GM23338 (cell line): ENCODE measurements around the gene GRIK1. TPM values are rescaled to one million over a fixed set of nuclear protein-coding genes. Genes with fewer than 3 reads are reported as not detected.

Experiments
- ATAC-seq: fragments of 200-7000 bp; cut with Tn5 transposase; 3 replicates; pipeline ENCODE4 v1.9.1; 2020
- DNase-seq: peaks from one replicate; pipeline ENCODE4 v3.0.0-alpha.2; 2015; ENCODE audit warnings: low spot score
- H2AFZ ChIP-seq: fragments of 200-600 bp; sonication (generic); 2 replicates; pipeline ENCODE4 v1.8.0; 2016; ENCODE audit warnings: antibody characterized with exemption, mild to moderate bottlenecking, moderate library complexity
- H3F3A ChIP-seq: fragments of 200-600 bp; sonication (generic); replicated peaks from 2 replicates; pipeline ENCODE4 v1.8.0; 2017; ENCODE audit warnings: antibody characterized with exemption, mixed run types, low read depth
- H3K27ac ChIP-seq: fragments of 200-600 bp; sonication (generic); 2 replicates; pipeline ENCODE4 v1.6.1; 2016; ENCODE audit warnings: low read depth
- H3K27me3 ChIP-seq: fragments of 200-600 bp; sonication (generic); 2 replicates; pipeline ENCODE4 v1.8.0; 2016; ENCODE audit warnings: mild to moderate bottlenecking, mixed run types, moderate library complexity; ENCODE audit not compliant: insufficient read depth
- H3K36me3 ChIP-seq: fragments of 200-600 bp; sonication (generic); 2 replicates; pipeline ENCODE4 v1.8.0; 2016; ENCODE audit warnings: mild to moderate bottlenecking; ENCODE audit not compliant: insufficient read depth
- H3K4me1 ChIP-seq: fragments of 200-600 bp; sonication (generic); 2 replicates; pipeline ENCODE4 v1.8.0; 2016; ENCODE audit warnings: mild to moderate bottlenecking, moderate library complexity; ENCODE audit not compliant: insufficient read depth
- H3K4me2 ChIP-seq: fragments of 200-600 bp; sonication (generic); 2 replicates; pipeline ENCODE4 v1.7.1; 2017; ENCODE audit warnings: mixed run types
- H3K4me3 ChIP-seq: fragments of 200-600 bp; sonication (generic); 2 replicates; pipeline ENCODE4 v1.6.1; 2016; ENCODE audit warnings: mixed run types
- H3K79me2 ChIP-seq: fragments of 200-600 bp; sonication (generic); replicated peaks from 2 replicates; pipeline ENCODE4 v1.8.0; 2017; ENCODE audit warnings: mild to moderate bottlenecking; ENCODE audit not compliant: insufficient read depth
- H3K9me2 ChIP-seq: fragments of 200-600 bp; sonication (generic); 2 replicates; pipeline ENCODE4 v1.8.0; 2017; ENCODE audit not compliant: insufficient read depth
- H4K20me1 ChIP-seq: fragments of 200-600 bp; sonication (generic); replicated peaks from 2 replicates; pipeline ENCODE4 v1.8.0; 2017; ENCODE audit warnings: mild to moderate bottlenecking; ENCODE audit not compliant: insufficient read depth
- H3K27ac Mint-ChIP-seq: 2 replicates; pipeline ENCODE4 v1.8.0; 2020; ENCODE audit warnings: inconsistent platforms, mild to moderate bottlenecking, moderate library complexity, mixed read lengths
- H3K27me3 Mint-ChIP-seq: 3 replicates; pipeline ENCODE4 v1.8.0; 2022; ENCODE audit warnings: low read depth, mild to moderate bottlenecking, moderate library complexity, mixed read lengths, inconsistent platforms; ENCODE audit not compliant: insufficient read depth, poor library complexity
- H3K36me3 Mint-ChIP-seq: 3 replicates; pipeline ENCODE4 v1.8.0; 2021; ENCODE audit warnings: low read depth, mild to moderate bottlenecking, inconsistent platforms, moderate library complexity, mixed read lengths
- H3K4me1 Mint-ChIP-seq: 3 replicates; pipeline ENCODE4 v1.8.0; 2020; ENCODE audit warnings: mild to moderate bottlenecking, inconsistent platforms, mixed read lengths
- H3K4me3 Mint-ChIP-seq: 3 replicates; pipeline ENCODE4 v1.8.0; 2021; ENCODE audit warnings: moderate library complexity, mild to moderate bottlenecking, inconsistent platforms, mixed read lengths
- H3K9me3 Mint-ChIP-seq: 3 replicates; pipeline ENCODE4 v1.8.0; 2020; ENCODE audit warnings: moderate library complexity, mild to moderate bottlenecking, inconsistent platforms, mixed read lengths
- CREB1 ChIP-seq: fragments of 250-450 bp; sonication (Bioruptor Pico); IDR thresholded peaks from 2 replicates; pipeline ENCODE4 v1.5.0; 2020; ENCODE audit warnings: low read depth, mild to moderate bottlenecking, moderate library complexity
- EZH2 ChIP-seq: fragments of 200-600 bp; sonication (generic); IDR thresholded peaks from one replicate; pipeline ENCODE4 v1.8.0; 2017; ENCODE audit warnings: antibody characterized with exemption, mild to moderate bottlenecking, low read depth; ENCODE audit not compliant: unreplicated experiment
- EZH2phosphoT487 ChIP-seq: fragments of 200-600 bp; sonication (generic); IDR thresholded peaks from one replicate; pipeline ENCODE4 v1.8.1; 2018; ENCODE audit warnings: antibody characterized with exemption; ENCODE audit not compliant: unreplicated experiment
- JUNB ChIP-seq: IDR thresholded peaks from one replicate; pipeline ENCODE4 v1.6.1; 2016; ENCODE audit warnings: antibody characterized with exemption; ENCODE audit not compliant: unreplicated experiment
- NANOG ChIP-seq: IDR thresholded peaks from 2 replicates; pipeline ENCODE4 v1.6.1; 2016; ENCODE audit warnings: antibody characterized with exemption, borderline replicate concordance
- POLR2AphosphoS5 ChIP-seq: IDR thresholded peaks from 2 replicates; pipeline ENCODE4 v1.6.1; 2016; ENCODE audit warnings: antibody characterized with exemption, low read depth
- STAT1 ChIP-seq: IDR thresholded peaks from one replicate; pipeline ENCODE4 v1.6.1; 2016; ENCODE audit warnings: antibody characterized with exemption; ENCODE audit not compliant: unreplicated experiment
- ZNF114 ChIP-seq: fragments of 250-450 bp; sonication (Bioruptor Pico); IDR thresholded peaks from 2 replicates; pipeline ENCODE4 v1.5.0; 2020; ENCODE audit warnings: mild to moderate bottlenecking, moderate library complexity
- ZNF331 ChIP-seq: fragments of 250-450 bp; sonication (Bioruptor Pico); IDR thresholded peaks from 2 replicates; pipeline ENCODE4 v1.5.0; 2020; ENCODE audit warnings: low read depth, mild to moderate bottlenecking, moderate library complexity
- polyA plus RNA-seq: library from polyadenylated mRNA; unstranded; fragments of >200 nt; fragmentation: Nextera tagmentation; extraction: Ambion mirVana; gene quantifications from 2 replicates; pipeline ENCODE4 v1.2.1, GENCODE V29; 2016
- total RNA-seq: library from RNA; depleted of rRNA; stranded (reverse); fragments of >200 nt; shearing (Covaris generic); gene quantifications from 2 replicates; pipeline ENCODE4 v1.2.3, GENCODE V29; 2014
- TF ChIP-seq, protein P1 (sequence below): IDR thresholded peaks from 2 replicates; pipeline ENCODE4 v1.6.1; 2016; ENCODE audit warnings: antibody characterized with exemption
- TF ChIP-seq, protein P2 (sequence below): fragments of 250-450 bp; sonication (Bioruptor Pico); IDR thresholded peaks from 2 replicates; pipeline ENCODE4 v1.5.0; 2020; ENCODE audit warnings: mild to moderate bottlenecking, moderate library complexity
- TF ChIP-seq, protein P3 (sequence below), 2 experiments: fragments of 200-600 bp in 1 of 2; sonication (generic) in 1 of 2; conservative IDR thresholded peaks; 2 replicates each; pipeline versions ENCODE4 v1.5.1 to v1.6.1; 2016 to 2017; ENCODE audit warnings: antibody characterized with exemption in 2 of 2, low read depth in 2 of 2, mild to moderate bottlenecking in 2 of 2, moderate library complexity in 1 of 2
- TF ChIP-seq, protein P4 (sequence below): IDR thresholded peaks from one replicate; pipeline ENCODE4 v1.6.1; 2018; ENCODE audit warnings: antibody characterized with exemption; ENCODE audit not compliant: unreplicated experiment

The GRIK1 gene
- total and polyA plus RNA-seq, 2 experiments from 2014 or later = 0.18 to 0.42 TPM

DNA sequence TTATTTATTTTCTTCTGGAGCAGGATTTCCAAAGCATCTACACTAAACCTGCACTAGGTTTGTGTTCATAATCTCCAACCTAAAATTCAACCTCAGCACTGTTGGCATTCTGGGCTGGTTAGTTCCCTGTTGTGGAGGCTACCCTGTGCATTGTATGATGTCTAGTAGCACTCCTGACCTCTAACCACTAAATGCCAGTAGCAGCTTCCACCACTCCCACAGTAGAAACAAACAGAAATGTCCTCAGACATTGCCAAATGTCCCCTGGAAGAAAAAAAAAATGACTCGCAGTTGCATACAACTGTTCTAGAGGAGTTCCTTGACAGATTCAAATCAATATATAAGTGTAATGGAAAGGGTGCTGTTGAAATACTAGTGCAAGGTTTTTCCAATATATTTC, 18.9 kb downstream of the GRIK1 start:
- ATAC-seq (no peak), DNase-seq (no peak)
- TF ChIP-seq, protein P1, sequence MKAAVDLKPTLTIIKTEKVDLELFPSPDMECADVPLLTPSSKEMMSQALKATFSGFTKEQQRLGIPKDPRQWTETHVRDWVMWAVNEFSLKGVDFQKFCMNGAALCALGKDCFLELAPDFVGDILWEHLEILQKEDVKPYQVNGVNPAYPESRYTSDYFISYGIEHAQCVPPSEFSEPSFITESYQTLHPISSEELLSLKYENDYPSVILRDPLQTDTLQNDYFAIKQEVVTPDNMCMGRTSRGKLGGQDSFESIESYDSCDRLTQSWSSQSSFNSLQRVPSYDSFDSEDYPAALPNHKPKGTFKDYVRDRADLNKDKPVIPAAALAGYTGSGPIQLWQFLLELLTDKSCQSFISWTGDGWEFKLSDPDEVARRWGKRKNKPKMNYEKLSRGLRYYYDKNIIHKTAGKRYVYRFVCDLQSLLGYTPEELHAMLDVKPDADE = no peak
- TF ChIP-seq, protein P2, sequence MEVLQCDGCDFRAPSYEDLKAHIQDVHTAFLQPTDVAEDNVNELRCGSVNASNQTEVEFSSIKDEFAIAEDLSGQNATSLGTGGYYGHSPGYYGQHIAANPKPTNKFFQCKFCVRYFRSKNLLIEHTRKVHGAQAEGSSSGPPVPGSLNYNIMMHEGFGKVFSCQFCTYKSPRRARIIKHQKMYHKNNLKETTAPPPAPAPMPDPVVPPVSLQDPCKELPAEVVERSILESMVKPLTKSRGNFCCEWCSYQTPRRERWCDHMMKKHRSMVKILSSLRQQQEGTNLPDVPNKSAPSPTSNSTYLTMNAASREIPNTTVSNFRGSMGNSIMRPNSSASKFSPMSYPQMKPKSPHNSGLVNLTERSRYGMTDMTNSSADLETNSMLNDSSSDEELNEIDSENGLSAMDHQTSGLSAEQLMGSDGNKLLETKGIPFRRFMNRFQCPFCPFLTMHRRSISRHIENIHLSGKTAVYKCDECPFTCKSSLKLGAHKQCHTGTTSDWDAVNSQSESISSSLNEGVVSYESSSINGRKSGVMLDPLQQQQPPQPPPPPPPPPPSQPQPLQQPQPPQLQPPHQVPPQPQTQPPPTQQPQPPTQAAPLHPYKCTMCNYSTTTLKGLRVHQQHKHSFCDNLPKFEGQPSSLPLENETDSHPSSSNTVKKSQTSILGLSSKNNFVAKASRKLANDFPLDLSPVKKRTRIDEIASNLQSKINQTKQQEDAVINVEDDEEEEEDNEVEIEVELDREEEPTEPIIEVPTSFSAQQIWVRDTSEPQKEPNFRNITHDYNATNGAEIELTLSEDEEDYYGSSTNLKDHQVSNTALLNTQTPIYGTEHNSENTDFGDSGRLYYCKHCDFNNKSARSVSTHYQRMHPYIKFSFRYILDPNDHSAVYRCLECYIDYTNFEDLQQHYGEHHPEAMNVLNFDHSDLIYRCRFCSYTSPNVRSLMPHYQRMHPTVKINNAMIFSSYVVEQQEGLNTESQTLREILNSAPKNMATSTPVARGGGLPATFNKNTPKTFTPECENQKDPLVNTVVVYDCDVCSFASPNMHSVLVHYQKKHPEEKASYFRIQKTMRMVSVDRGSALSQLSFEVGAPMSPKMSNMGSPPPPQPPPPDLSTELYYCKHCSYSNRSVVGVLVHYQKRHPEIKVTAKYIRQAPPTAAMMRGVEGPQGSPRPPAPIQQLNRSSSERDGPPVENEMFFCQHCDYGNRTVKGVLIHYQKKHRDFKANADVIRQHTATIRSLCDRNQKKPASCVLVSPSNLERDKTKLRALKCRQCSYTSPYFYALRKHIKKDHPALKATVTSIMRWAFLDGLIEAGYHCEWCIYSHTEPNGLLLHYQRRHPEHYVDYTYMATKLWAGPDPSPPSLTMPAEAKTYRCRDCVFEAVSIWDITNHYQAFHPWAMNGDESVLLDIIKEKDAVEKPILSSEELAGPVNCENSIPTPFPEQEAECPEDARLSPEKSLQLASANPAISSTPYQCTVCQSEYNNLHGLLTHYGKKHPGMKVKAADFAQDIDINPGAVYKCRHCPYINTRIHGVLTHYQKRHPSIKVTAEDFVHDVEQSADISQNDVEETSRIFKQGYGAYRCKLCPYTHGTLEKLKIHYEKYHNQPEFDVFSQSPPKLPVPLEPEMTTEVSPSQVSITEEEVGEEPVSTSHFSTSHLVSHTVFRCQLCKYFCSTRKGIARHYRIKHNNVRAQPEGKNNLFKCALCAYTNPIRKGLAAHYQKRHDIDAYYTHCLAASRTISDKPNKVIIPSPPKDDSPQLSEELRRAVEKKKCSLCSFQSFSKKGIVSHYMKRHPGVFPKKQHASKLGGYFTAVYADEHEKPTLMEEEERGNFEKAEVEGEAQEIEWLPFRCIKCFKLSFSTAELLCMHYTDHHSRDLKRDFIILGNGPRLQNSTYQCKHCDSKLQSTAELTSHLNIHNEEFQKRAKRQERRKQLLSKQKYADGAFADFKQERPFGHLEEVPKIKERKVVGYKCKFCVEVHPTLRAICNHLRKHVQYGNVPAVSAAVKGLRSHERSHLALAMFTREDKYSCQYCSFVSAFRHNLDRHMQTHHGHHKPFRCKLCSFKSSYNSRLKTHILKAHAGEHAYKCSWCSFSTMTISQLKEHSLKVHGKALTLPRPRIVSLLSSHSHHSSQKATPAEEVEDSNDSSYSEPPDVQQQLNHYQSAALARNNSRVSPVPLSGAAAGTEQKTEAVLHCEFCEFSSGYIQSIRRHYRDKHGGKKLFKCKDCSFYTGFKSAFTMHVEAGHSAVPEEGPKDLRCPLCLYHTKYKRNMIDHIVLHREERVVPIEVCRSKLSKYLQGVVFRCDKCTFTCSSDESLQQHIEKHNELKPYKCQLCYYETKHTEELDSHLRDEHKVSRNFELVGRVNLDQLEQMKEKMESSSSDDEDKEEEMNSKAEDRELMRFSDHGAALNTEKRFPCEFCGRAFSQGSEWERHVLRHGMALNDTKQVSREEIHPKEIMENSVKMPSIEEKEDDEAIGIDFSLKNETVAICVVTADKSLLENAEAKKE (CRISPR knock-in tag) = no peak
- TF ChIP-seq EZH2 (no peak), STAT1 (no peak), ZNF114 (CRISPR knock-in tag) (no peak), EZH2phosphoT487 (no peak), JUNB (no peak), NANOG (no peak), ZNF331 (no peak), POLR2AphosphoS5 (no peak), CREB1 (no peak)
- TF ChIP-seq, protein P3, sequence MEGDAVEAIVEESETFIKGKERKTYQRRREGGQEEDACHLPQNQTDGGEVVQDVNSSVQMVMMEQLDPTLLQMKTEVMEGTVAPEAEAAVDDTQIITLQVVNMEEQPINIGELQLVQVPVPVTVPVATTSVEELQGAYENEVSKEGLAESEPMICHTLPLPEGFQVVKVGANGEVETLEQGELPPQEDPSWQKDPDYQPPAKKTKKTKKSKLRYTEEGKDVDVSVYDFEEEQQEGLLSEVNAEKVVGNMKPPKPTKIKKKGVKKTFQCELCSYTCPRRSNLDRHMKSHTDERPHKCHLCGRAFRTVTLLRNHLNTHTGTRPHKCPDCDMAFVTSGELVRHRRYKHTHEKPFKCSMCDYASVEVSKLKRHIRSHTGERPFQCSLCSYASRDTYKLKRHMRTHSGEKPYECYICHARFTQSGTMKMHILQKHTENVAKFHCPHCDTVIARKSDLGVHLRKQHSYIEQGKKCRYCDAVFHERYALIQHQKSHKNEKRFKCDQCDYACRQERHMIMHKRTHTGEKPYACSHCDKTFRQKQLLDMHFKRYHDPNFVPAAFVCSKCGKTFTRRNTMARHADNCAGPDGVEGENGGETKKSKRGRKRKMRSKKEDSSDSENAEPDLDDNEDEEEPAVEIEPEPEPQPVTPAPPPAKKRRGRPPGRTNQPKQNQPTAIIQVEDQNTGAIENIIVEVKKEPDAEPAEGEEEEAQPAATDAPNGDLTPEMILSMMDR (conservative IDR thresholded peaks at IDR 0.05; ENCODE audit: low read depth in 2 of 2) = no peak
- TF ChIP-seq, protein P4, sequence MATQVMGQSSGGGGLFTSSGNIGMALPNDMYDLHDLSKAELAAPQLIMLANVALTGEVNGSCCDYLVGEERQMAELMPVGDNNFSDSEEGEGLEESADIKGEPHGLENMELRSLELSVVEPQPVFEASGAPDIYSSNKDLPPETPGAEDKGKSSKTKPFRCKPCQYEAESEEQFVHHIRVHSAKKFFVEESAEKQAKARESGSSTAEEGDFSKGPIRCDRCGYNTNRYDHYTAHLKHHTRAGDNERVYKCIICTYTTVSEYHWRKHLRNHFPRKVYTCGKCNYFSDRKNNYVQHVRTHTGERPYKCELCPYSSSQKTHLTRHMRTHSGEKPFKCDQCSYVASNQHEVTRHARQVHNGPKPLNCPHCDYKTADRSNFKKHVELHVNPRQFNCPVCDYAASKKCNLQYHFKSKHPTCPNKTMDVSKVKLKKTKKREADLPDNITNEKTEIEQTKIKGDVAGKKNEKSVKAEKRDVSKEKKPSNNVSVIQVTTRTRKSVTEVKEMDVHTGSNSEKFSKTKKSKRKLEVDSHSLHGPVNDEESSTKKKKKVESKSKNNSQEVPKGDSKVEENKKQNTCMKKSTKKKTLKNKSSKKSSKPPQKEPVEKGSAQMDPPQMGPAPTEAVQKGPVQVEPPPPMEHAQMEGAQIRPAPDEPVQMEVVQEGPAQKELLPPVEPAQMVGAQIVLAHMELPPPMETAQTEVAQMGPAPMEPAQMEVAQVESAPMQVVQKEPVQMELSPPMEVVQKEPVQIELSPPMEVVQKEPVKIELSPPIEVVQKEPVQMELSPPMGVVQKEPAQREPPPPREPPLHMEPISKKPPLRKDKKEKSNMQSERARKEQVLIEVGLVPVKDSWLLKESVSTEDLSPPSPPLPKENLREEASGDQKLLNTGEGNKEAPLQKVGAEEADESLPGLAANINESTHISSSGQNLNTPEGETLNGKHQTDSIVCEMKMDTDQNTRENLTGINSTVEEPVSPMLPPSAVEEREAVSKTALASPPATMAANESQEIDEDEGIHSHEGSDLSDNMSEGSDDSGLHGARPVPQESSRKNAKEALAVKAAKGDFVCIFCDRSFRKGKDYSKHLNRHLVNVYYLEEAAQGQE = no peak
- Histone ChIP-seq H3K4me2 (no peak overlapping the region), H3K4me3 (no peak overlapping the region), H3K36me3 (no peaks in the 10 kb centered on the region), H3K4me1 (peaks cover 17% of the 10 kb centered on the region), H3F3A (no peaks in the 10 kb centered on the region), H3K27ac (no peak overlapping the region), H3K79me2 (no peaks in the 10 kb centered on the region), H2AFZ (no peak overlapping the region), H3K9me2 (no peaks in the 10 kb centered on the region), H4K20me1 (no peaks in the 10 kb centered on the region), H3K27me3 (no peaks in the 10 kb centered on the region)
- Mint-ChIP-seq H3K27me3 (no peaks in the 10 kb centered on the region), H3K27ac (no peak overlapping the region), H3K4me1 (peaks cover 11% of the 10 kb centered on the region), H3K36me3 (no peaks in the 10 kb centered on the region), H3K4me3 (no peak overlapping the region), H3K9me3 (no peaks in the 10 kb centered on the region)
